Measurements from ENCODE around the gene GTF2H4.
A peak's percentile ranks its signal among the peaks of the same experiment; 100 is the strongest.
"Not testable (repeated sequence)": the region's sequence is repeated elsewhere in the genome, so short reads cannot be mapped to it uniquely, and the experiment has no call there.

The GTF2H4 gene

GRCh38 chr6:30907758-30908591, at the start of gene GTF2H4:
Gene GTF2H4, plus strand, starts transcription at chr6:30908207.
- Histone ChIP-seq H3K9me3 (ENCODE audit: insufficient read depth, low read length) (no peaks in the 10 kb centered on the region), H3K27me3 (ENCODE audit: insufficient read depth, insufficient read length) (no peaks in the 10 kb centered on the region), H3K9ac (ENCODE audit: insufficient read length, low read depth) (peak within 1 kb of the TSS; percentile 89), H3K4me3 (ENCODE audit: insufficient read length, low read depth) (peak within 1 kb of the TSS; percentile 73), H3K36me3 (ENCODE audit: insufficient read depth, insufficient read length, low read length) (peaks cover 40% of the 10 kb centered on the region), H3K4me1 (ENCODE audit: insufficient read depth, insufficient read length) (peaks cover 3% of the 10 kb centered on the region)
- TF ChIP-seq SUZ12 (IDR thresholded peaks at IDR 0.05; ENCODE audit: extremely low read depth, insufficient read depth, insufficient read length) = no peak
- no peak for TF ChIP-seq ZNF274 (IDR thresholded peaks at IDR 0.05; ENCODE audit: low read depth, low read length)
- TF ChIP-seq YY1 (IDR thresholded peaks at IDR 0.05; ENCODE audit: insufficient read depth, insufficient read length) = peak; percentile 10
- peak; percentile 93 for DNase-seq (ENCODE audit: low read depth, low spot score)

DNA sequence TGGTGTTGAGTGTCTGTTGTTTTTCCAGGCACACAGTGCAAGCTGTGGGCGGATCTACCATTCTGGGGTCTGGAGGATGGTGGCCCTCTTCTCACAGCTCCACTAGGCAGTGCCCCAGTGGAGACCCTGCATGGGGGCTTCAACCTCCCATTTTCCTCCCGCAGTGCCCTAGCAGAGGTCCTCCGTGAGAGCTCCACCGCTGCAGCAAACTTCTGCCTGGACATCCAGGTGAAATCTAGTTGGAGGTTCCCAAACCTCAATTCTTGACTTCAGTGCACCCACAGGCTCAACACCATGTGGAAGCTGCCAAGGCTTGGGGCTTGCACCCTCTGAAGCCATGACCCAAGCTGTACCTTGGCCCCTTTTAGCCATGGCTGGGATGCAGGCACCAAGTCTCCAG, 48.3 kb upstream of the GTF2H4 start:
- not testable (repeated sequence) for H3K4me3 ChIP-seq (ENCODE audit: insufficient read length, low read depth); H3K4me1 ChIP-seq (ENCODE audit: insufficient read depth, insufficient read length); H3K27me3 ChIP-seq (ENCODE audit: insufficient read depth, insufficient read length); H3K9ac ChIP-seq (ENCODE audit: insufficient read length, low read depth); H3K36me3 ChIP-seq (ENCODE audit: insufficient read depth, insufficient read length, low read length); DNase-seq (ENCODE audit: low read depth, low spot score)
- peaks cover 24% of the 10 kb centered on the region; the same call in 1 of the 2 replicates for H3K9me3 ChIP-seq (ENCODE audit: insufficient read depth, low read length)

DNA sequence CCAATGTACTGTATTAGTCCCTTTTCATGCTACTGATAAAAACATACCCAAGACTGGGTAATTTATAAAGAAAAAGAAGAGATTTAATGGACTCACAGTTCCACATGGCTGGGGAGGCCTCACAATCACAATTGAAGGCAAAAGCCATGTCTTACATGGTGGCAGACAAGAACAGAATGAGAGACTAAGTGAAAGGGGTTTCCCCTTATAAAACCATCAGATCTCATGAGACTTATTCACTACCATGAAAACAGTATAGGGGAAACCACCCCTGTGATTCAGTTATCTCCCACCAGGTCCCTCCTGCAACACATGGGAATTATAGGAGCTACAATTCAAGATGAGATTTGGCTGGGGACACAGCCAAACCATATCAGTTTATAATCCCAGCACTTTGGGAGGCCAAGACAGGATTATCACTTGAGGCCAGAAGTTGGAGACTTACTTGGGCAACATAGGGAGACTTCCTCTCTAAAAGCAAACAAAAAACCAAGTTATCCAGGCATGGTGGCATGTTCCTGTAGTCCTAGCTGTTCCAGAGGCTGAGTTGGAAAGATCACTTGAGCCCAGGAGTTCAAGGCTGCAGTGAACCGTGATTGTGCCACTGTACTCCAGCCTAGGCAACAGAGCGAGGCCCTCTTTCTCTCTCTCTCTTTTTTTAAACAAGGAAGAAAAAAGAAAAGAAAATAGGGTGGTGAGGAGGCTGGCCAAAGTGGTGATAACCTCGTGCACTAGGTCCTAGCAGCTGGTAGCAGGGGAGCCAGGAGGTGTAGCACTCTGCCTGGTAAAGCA, 46.6 kb upstream of the GTF2H4 start:
- no peaks in the 10 kb centered on the region for H3K36me3 ChIP-seq (ENCODE audit: insufficient read depth, insufficient read length, low read length)
- H3K9ac ChIP-seq (ENCODE audit: insufficient read length, low read depth) = no peak overlapping the region
- DNase-seq (ENCODE audit: low read depth, low spot score) = no peak
- H3K9me3 ChIP-seq (ENCODE audit: insufficient read depth, low read length) = peaks cover 24% of the 10 kb centered on the region; the same call in 1 of the 2 replicates
- H3K4me3 ChIP-seq (ENCODE audit: insufficient read length, low read depth) = no peak overlapping the region
- no peaks in the 10 kb centered on the region for H3K27me3 ChIP-seq (ENCODE audit: insufficient read depth, insufficient read length)
- H3K4me1 ChIP-seq (ENCODE audit: insufficient read depth, insufficient read length) = no peaks in the 10 kb centered on the region
- TF ChIP-seq SUZ12 (IDR thresholded peaks at IDR 0.05; ENCODE audit: extremely low read depth, insufficient read depth, insufficient read length) (no peak), YY1 (IDR thresholded peaks at IDR 0.05; ENCODE audit: insufficient read depth, insufficient read length) (no peak), ZNF274 (IDR thresholded peaks at IDR 0.05; ENCODE audit: low read depth, low read length) (no peak)

DNA sequence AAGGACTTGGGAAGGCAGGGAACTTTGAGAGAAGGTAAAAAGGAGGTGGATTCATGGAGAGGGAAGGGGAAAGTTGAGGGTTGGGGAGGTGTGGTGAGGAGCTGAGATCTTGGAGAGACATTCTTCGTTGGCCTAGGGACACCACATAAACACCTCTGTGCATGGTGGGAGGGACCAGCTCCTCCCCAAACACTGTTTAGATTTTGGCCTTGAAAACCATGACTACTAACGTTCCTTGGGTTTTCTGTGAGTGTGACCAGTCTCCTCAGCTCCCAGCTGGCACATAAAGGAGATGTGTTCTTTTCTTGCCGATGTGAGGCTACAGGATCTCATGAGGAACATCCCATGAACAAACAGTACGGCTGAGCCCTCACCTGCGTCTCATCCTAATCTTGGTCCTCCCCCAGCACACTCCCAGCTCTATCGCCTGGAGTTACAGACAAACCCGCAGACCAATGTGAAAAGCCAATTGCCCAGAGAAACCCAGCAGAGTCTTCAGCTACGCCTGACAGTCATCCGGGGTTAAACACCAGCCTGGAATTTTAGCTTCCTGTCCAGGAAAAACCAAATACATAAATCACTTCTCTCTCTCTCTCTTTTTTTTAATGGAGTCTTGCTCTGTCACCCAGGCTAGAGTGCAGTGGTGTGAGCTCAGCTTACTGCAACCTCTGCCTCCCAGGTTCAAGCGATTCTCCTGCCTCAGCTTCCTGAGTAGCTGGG, 45.7 kb upstream of the GTF2H4 start:
- Histone ChIP-seq H3K4me1 (ENCODE audit: insufficient read depth, insufficient read length) (no peaks in the 10 kb centered on the region), H3K4me3 (ENCODE audit: insufficient read length, low read depth) (no peak overlapping the region), H3K27me3 (ENCODE audit: insufficient read depth, insufficient read length) (no peaks in the 10 kb centered on the region), H3K36me3 (ENCODE audit: insufficient read depth, insufficient read length, low read length) (no peaks in the 10 kb centered on the region), H3K9me3 (ENCODE audit: insufficient read depth, low read length) (peaks cover 24% of the 10 kb centered on the region; the same call in 1 of the 2 replicates), H3K9ac (ENCODE audit: insufficient read length, low read depth) (no peak overlapping the region)
- TF ChIP-seq YY1 (IDR thresholded peaks at IDR 0.05; ENCODE audit: insufficient read depth, insufficient read length) (no peak), SUZ12 (IDR thresholded peaks at IDR 0.05; ENCODE audit: extremely low read depth, insufficient read depth, insufficient read length) (no peak), ZNF274 (IDR thresholded peaks at IDR 0.05; ENCODE audit: low read depth, low read length) (no peak)
- DNase-seq (ENCODE audit: low read depth, low spot score) = no peak

DNA sequence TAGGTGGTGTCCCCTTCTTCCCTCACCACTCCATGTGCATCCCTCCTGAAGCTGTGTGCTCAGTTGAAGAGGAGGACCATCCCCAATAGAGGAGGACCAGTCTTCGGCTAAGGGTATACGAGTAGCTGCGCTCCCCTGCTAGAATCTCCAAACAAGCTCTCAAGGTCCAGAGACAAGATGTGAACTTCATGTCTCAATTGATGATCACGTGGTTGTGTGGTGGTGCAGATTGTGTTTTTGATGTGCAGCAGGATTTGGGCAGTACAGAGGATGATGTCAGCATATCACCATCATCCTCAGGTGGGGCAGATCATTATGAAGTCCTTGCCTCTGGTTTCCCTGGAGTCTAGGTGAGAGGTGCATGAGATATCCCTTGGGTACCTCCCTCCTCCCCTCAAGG, 43.7 kb upstream of the GTF2H4 start:
- H3K9me3 ChIP-seq (ENCODE audit: insufficient read depth, low read length) = peaks cover 24% of the 10 kb centered on the region; the same call in 1 of the 2 replicates
- DNase-seq (ENCODE audit: low read depth, low spot score) = no peak
- TF ChIP-seq YY1 (IDR thresholded peaks at IDR 0.05; ENCODE audit: insufficient read depth, insufficient read length) = no peak
- no peak for TF ChIP-seq SUZ12 (IDR thresholded peaks at IDR 0.05; ENCODE audit: extremely low read depth, insufficient read depth, insufficient read length)
- no peak for TF ChIP-seq ZNF274 (IDR thresholded peaks at IDR 0.05; ENCODE audit: low read depth, low read length)

GRCh38 chr6:30869241-30869749, 38.7 kb upstream of the GTF2H4 start:
- H3K9ac ChIP-seq (ENCODE audit: insufficient read length, low read depth); H3K4me3 ChIP-seq (ENCODE audit: insufficient read length, low read depth); H3K36me3 ChIP-seq (ENCODE audit: insufficient read depth, insufficient read length, low read length); H3K4me1 ChIP-seq (ENCODE audit: insufficient read depth, insufficient read length); H3K27me3 ChIP-seq (ENCODE audit: insufficient read depth, insufficient read length); DNase-seq (ENCODE audit: low read depth, low spot score): not testable (repeated sequence)
- H3K9me3 ChIP-seq (ENCODE audit: insufficient read depth, low read length) = peaks cover 52% of the 10 kb centered on the region

More for the DNA sequence above, 43.7 kb upstream of the GTF2H4 start:
- H3K4me1 ChIP-seq (ENCODE audit: insufficient read depth, insufficient read length) = no peaks in the 10 kb centered on the region
- H3K4me3 ChIP-seq (ENCODE audit: insufficient read length, low read depth) = no peak overlapping the region
- H3K36me3 ChIP-seq (ENCODE audit: insufficient read depth, insufficient read length, low read length) = no peaks in the 10 kb centered on the region
- no peaks in the 10 kb centered on the region for H3K27me3 ChIP-seq (ENCODE audit: insufficient read depth, insufficient read length)
- no peak overlapping the region for H3K9ac ChIP-seq (ENCODE audit: insufficient read length, low read depth)

DNA sequence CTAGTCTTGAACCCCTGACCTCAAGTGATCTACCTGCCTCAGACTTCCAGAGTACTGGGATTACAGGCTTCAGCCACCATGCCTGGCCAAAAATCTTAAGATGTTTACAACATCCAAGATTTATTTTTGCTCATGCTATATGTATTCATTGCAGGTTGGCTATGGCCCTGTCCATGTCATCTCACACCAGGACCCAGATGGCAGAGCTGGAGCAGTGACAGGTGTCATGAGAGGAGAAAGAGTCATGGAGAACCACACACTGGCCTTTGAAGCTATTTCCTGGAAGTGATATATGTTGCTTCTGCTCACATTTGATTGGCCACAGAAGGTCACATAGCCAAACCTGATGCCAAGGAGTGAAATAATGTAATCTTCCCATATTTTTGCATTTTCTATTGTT, 37.5 kb upstream of the GTF2H4 start:
- Histone ChIP-seq H3K36me3 (ENCODE audit: insufficient read depth, insufficient read length, low read length) (no peaks in the 10 kb centered on the region), H3K9ac (ENCODE audit: insufficient read length, low read depth) (no peak overlapping the region), H3K4me1 (ENCODE audit: insufficient read depth, insufficient read length) (no peaks in the 10 kb centered on the region), H3K27me3 (ENCODE audit: insufficient read depth, insufficient read length) (no peaks in the 10 kb centered on the region), H3K9me3 (ENCODE audit: insufficient read depth, low read length) (peaks cover 52% of the 10 kb centered on the region), H3K4me3 (ENCODE audit: insufficient read length, low read depth) (no peak overlapping the region)
- DNase-seq (ENCODE audit: low read depth, low spot score) = no peak
- TF ChIP-seq YY1 (IDR thresholded peaks at IDR 0.05; ENCODE audit: insufficient read depth, insufficient read length) (no peak), ZNF274 (IDR thresholded peaks at IDR 0.05; ENCODE audit: low read depth, low read length) (no peak), SUZ12 (IDR thresholded peaks at IDR 0.05; ENCODE audit: extremely low read depth, insufficient read depth, insufficient read length) (no peak)
